GM12892 (cell line): ENCODE data around the gene HOXD4.

Source experiments
- DNase-seq: peaks from one replicate; pipeline ENCODE4 v3.0.0; 2011; ENCODE audit not compliant: insufficient read length
- FAIRE-seq: peaks from 2 replicates; lab custom pipeline; 2011; peaks lifted over from hg19 to GRCh38; lab: Jason Lieb, UNC
- POLR2A ChIP-seq: IDR thresholded peaks from 2 replicates; pipeline ENCODE4 v1.6.1; 2011; ENCODE audit warnings: low read depth, low read length, control low read depth
- POLR2AphosphoS5 ChIP-seq: IDR thresholded peaks from 2 replicates; pipeline ENCODE4 v1.6.1; 2011; ENCODE audit warnings: low read depth, low read length, control low read depth
- TAF1 ChIP-seq: IDR thresholded peaks from 2 replicates; pipeline ENCODE4 v1.6.1; 2011; ENCODE audit warnings: low read depth, mild to moderate bottlenecking, control low read depth, low read length, borderline replicate concordance

Gene HOXD4

GRCh38 chr2:176123411-176124109 lies 27.8 kb upstream of the HOXD4 start:
- FAIRE-seq (no peak), DNase-seq (no peak)
- TF ChIP-seq TAF1 (no peak), POLR2A (no peak)

DNA sequence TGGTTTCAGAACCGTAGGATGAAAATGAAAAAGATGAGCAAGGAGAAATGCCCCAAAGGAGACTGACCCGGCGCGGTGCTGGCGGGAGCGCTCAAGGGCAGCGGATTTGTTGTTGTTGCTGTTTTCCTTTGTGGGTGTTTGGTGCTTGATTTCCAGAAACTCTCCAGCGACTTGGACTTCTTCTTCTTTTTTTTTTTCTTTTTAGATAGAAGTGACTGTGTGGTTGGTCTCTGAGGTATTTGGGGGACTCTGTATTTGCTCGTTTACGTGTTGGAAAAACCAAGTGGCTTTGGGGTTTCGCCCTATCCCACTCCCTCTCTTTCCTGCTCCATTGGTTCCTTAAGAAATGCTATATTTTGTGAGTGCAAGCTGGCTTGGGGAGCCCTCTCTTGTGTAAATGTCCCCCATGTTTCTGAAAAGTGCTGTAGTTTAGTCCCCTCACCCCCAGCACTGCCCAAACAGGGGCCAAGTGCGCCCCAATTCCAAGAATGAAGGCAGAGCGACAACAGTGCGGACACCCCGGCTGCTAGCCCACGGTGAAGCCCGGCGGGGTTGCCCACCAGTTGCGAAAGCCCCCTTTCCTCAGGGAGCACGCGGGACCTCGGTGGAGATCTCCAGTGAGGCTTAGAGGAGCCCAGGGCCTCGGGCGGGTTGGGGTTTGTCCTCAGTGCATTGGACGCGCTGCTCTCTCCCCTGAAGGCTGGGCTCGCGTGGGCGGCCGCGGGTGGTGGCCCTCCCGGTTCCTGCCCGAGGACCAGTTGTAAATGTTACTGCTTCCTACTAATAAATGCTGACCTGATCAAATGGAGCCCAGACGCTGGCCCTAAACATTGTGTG lies 27.0 kb upstream of the HOXD4 start:
- FAIRE-seq (no peak), DNase-seq (no peak)
- TF ChIP-seq POLR2A (no peak), TAF1 (no peak), POLR2AphosphoS5 (no peak)

- no peak for FAIRE-seq
- TF ChIP-seq POLR2A, result no peak
- TF ChIP-seq TAF1, result no peak
- TF ChIP-seq POLR2AphosphoS5, result no peak
- no peak for DNase-seq
These were observed 26.2 kb upstream of the HOXD4 start for GRCh38 chr2:176124947-176125771.

- TF ChIP-seq POLR2A (no peak), TAF1 (no peak), POLR2AphosphoS5 (no peak)
- DNase-seq (no peak), FAIRE-seq (no peak)
These were observed 25.6 kb upstream of the HOXD4 start for GRCh38 chr2:176125772-176126054.

- FAIRE-seq (peak; percentile 64), DNase-seq (no peak)
- TF ChIP-seq POLR2A (no peak), TAF1 (no peak), POLR2AphosphoS5 (no peak)
These were observed 24.2 kb upstream of the HOXD4 start for GRCh38 chr2:176126929-176127773.

- FAIRE-seq (no peak), DNase-seq (no peak)
- TF ChIP-seq TAF1 (no peak), POLR2A (no peak), POLR2AphosphoS5 (no peak)
These were observed 23.6 kb upstream of the HOXD4 start for GRCh38 chr2:176127774-176128072.

- DNase-seq, result no peak
- FAIRE-seq, result no peak
- TF ChIP-seq POLR2A (no peak), TAF1 (no peak), POLR2AphosphoS5 (no peak)
These were observed 23.0 kb upstream of the HOXD4 start for GRCh38 chr2:176128172-176128981.

DNA sequence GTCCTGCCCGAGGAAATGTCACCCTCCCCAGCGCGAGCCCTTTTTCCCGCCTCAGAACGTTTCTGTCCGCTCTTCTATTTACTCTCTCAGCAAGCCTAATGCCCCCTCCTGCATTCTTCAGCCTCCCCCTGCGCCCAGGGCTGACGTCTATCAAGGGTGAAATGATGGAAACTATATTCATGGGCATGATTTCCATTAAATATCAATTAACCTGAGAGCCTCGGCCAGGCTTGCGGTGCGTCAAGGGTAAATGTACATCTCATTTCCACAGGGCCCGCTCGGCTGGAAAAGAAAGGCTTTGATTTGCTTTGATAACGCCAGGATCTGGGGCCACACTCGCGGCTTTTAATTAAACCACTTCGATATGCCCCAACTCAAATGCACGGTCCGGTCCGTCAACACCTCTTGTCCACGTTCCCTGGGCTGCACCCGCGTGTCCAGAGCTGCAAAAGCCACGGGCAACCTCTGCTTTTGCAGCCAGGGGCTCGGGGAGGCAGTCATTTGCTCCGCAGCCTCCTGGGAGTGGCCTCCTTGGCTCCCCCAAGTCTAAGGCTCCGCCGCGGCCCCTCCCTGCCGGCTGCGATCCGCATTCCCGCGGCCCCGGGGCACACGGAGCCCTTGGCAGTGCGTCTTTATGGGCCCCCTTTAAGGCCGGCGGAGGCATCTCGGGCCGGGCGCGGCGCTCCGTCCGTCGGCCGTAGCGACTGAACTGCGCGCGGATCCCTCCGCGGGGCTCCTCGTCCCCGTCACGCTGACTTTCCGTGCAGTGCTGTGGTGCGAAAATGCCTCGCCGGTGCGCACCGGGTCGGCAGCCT lies 22.2 kb upstream of the HOXD4 start, which contains the start of gene HOXD8:
HOXD8 (plus strand) TSS at position 724 of the 815 bp plus-strand sequence. CDS start 662 bp downstream, outside the sequence.
- DNase-seq (no peak), FAIRE-seq (no peak)
- TF ChIP-seq POLR2A, result no peak
- no peak for TF ChIP-seq TAF1
- TF ChIP-seq POLR2AphosphoS5, result no peak

DNA sequence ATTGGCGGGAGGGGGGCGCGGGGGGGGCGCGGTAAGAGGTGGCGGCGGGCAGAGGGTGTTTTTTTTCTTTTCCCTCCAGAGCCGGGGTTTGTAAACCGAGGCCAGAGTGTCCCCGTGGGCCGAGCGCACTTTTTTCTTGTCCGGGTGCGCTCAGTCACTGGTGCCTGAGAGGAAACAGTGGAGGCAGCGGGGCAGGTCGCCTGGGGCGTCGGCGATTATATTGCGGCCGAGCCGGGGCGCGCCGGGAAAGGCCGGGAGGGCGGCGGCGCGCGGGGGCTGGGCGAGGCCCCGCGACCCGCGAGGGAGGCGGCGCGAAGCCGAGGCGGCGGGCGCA lies 21.6 kb upstream of the HOXD4 start:
- FAIRE-seq (no peak), DNase-seq (no peak)
- no peak for TF ChIP-seq POLR2A
- TF ChIP-seq TAF1, result no peak
- no peak for TF ChIP-seq POLR2AphosphoS5

- no peak for DNase-seq
- TF ChIP-seq POLR2A (no peak), TAF1 (no peak), POLR2AphosphoS5 (no peak)
- no peak for FAIRE-seq
These were observed 21.0 kb upstream of the HOXD4 start for GRCh38 chr2:176130147-176130956.
